Endothelial cell of umbilical vein (primary cell): ENCODE measurements around the gene DUSP16. TPM values are rescaled to one million over a fixed set of nuclear protein-coding genes. Genes with fewer than 3 reads are reported as not detected.

Source experiments
- BruUV-seq: library from RNA; stranded (reverse); fragments of 400-500 nt; replicated peaks from 2 replicates; lab custom pipeline; 2021; lab: Mats Ljungman, UMichigan
- CTCF ChIA-PET: fragments of 300-600, 350-600 bp; sonication (Branson Sonifier 250); formaldehyde crosslinking; loops from one replicate; lab custom pipeline; 2021; ENCODE audit warnings: antibody characterized with exemption, inconsistent platforms; lab: Charles Lee
- POLR2A ChIA-PET: fragments of 300-600, 350-600 bp; sonication (Branson Sonifier 250); formaldehyde crosslinking; loops from one replicate; lab custom pipeline; 2021; ENCODE audit warnings: antibody characterized with exemption, inconsistent platforms; lab: Charles Lee
- DNase-seq: peaks from one replicate; pipeline ENCODE4 v3.0.0-alpha.2; 2011; ENCODE audit warnings: low read depth, low spot score
- FAIRE-seq: peaks from 2 replicates; lab custom pipeline; 2011; peaks lifted over from hg19 to GRCh38; lab: Jason Lieb, UNC
- H2AFZ ChIP-seq: 2 replicates; pipeline ENCODE4 v1.6.0; 2012; ENCODE audit warnings: low read depth, low read length, control low read depth, inconsistent platforms
- H3K27ac ChIP-seq: 2 replicates; pipeline ENCODE4 v1.5.1; 2011; ENCODE audit warnings: low read depth, mild to moderate bottlenecking, control low read depth, low read length, moderate library complexity; ENCODE audit not compliant: insufficient read depth
- H3K27me3 ChIP-seq, 2 experiments: 2 replicates each; pipeline versions ENCODE4 v1.6.0 to v1.6.1; 2011; ENCODE audit warnings: low read length in 2 of 2, mixed read lengths in 1 of 2; ENCODE audit not compliant: control insufficient read depth in 2 of 2, insufficient read depth in 2 of 2
- H3K36me3 ChIP-seq, 2 experiments: 2 replicates in 1 of 2; 3 replicates in 1 of 2; pipeline ENCODE4 v1.5.1; 2011; ENCODE audit warnings: low read length in 2 of 2, mild to moderate bottlenecking in 1 of 2, moderate library complexity in 1 of 2; ENCODE audit not compliant: control insufficient read depth in 2 of 2, insufficient read depth in 2 of 2; ENCODE audit errors: extremely low read depth in 1 of 2
- H3K4me1 ChIP-seq: 3 replicates; pipeline ENCODE4 v1.5.1; 2011; ENCODE audit warnings: mild to moderate bottlenecking, low read length; ENCODE audit not compliant: control insufficient read depth, insufficient read depth; ENCODE audit errors: extremely low read depth
- H3K4me2 ChIP-seq: 2 replicates; pipeline ENCODE4 v1.6.1; 2011; ENCODE audit warnings: low read length, control low read depth, mixed read lengths; ENCODE audit not compliant: insufficient read depth
- H3K4me3 ChIP-seq, 3 experiments: fragments of 200-600 bp in 1 of 3; sonication (generic), shearing (Covaris generic) in 1 of 3; replicated peaks in 1 of 3; 2 replicates each; pipeline ENCODE4 v1.5.1; 2011 to 2016; ENCODE audit warnings: control low read depth in 3 of 3, low read length in 3 of 3, mild to moderate bottlenecking in 2 of 3, inconsistent platforms in 1 of 3, low read depth in 1 of 3, moderate library complexity in 1 of 3; ENCODE audit not compliant: insufficient read depth in 1 of 3
- H3K79me2 ChIP-seq: 2 replicates; pipeline ENCODE4 v1.6.0; 2012; ENCODE audit warnings: low read length, inconsistent platforms; ENCODE audit not compliant: control insufficient read depth, insufficient read depth
- H3K9ac ChIP-seq: replicated peaks from 2 replicates; pipeline ENCODE3; 2011; ENCODE audit warnings: low read length, control low read depth; ENCODE audit not compliant: insufficient read depth; ENCODE audit errors: extremely low read depth
- H3K9me1 ChIP-seq: replicated peaks from 3 replicates; pipeline ENCODE4 v1.6.0; 2011; ENCODE audit warnings: mild to moderate bottlenecking, low read length; ENCODE audit not compliant: control insufficient read depth, insufficient read depth; ENCODE audit errors: extremely low read depth
- H3K9me3 ChIP-seq: replicated peaks from 2 replicates; pipeline ENCODE4 v1.5.1; 2012; ENCODE audit warnings: low read length, inconsistent platforms; ENCODE audit not compliant: control insufficient read depth, insufficient read depth
- H4K20me1 ChIP-seq: replicated peaks from 2 replicates; pipeline ENCODE3; 2011; ENCODE audit warnings: mild to moderate bottlenecking, low read length; ENCODE audit not compliant: control insufficient read depth, insufficient read depth; ENCODE audit errors: extremely low read depth
- CTCF ChIP-seq, 2 donors: IDR thresholded peaks; 1 replicate in 1 of 2; 2 replicates in 1 of 2; pipeline ENCODE4 v1.5.1; 2011; ENCODE audit warnings: low read length in 2 of 2, mild to moderate bottlenecking in 2 of 2, moderate library complexity in 2 of 2, control low read depth in 1 of 2, inconsistent platforms in 1 of 2, low read depth in 1 of 2; ENCODE audit not compliant: insufficient read depth in 1 of 2; ENCODE audit errors: extremely low read depth in 1 of 2
- EZH2 ChIP-seq: IDR thresholded peaks from 2 replicates; pipeline ENCODE4 v1.6.1; 2012; ENCODE audit warnings: borderline replicate concordance, low read depth, mild to moderate bottlenecking, moderate library complexity, low read length, inconsistent platforms; ENCODE audit not compliant: severe bottlenecking
- GATA2 ChIP-seq: IDR thresholded peaks from 2 replicates; pipeline ENCODE4 v1.7.0; 2011; ENCODE audit warnings: low read depth, mild to moderate bottlenecking, moderate library complexity, mixed read lengths, low read length; ENCODE audit not compliant: insufficient read length, insufficient read depth
- MAX ChIP-seq: IDR thresholded peaks from 2 replicates; pipeline ENCODE4 v1.6.1; 2011; ENCODE audit not compliant: insufficient read depth, insufficient read length
- dilution Hi-C: fragments of 300-500 bp; cut with MboI; formaldehyde crosslinking; loops from one replicate; pipeline ENCODE4 v1.15.0; 2019; ENCODE audit warnings: low sequenced_read_pairs; ENCODE audit not compliant: extremely low pct_ligation_motif_present
- intact Hi-C: fragments of 100-400 bp; cut with micrococcal nuclease; formaldehyde crosslinking; loops from one replicate; pipeline ENCODE4 v1.10.0; 2022
- polyA plus RNA-seq, 4 experiments: library from polyadenylated mRNA; depleted of rRNA in 3 of 4; stranded (reverse) in 3 of 4; unstranded in 1 of 4; fragments of >200 nt; gene quantifications; 2 replicates each; pipeline versions ENCODE4 v1.2.1 to v1.2.3, GENCODE V29; 2011 to 2012; ENCODE audit warnings: missing spikeins in 1 of 4
- total RNA-seq: library from RNA; stranded (reverse); gene quantifications from 2 replicates; pipeline ENCODE4 v1.2.3, GENCODE V29; 2021

The DUSP16 gene
- total and polyA plus RNA-seq, 2 donors (not counting 3 experiments of a cell fraction or from before 2014, with no cell fraction given) = 7.4 to 19.5 TPM

- BruUV-seq = no TSS peak
- dilution Hi-C loops (no loop called here), intact Hi-C loops (loop anchor here (1.0 to 5.0 kb wide), 7 partner anchors 49 to 480 kb away; partner anchors contain the start of genes CDKN1B and CREBL2)
- Histone ChIP-seq H4K20me1 (no peaks in the 10 kb centered on the region), H3K4me3 (peak overlapping the region; percentile 39 to 95 (median 89)), H3K9me3 (no peaks in the 10 kb centered on the region), H3K36me3 (no peaks in the 10 kb centered on the region), H3K9me1 (no peaks in the 10 kb centered on the region), H3K4me2 (peak overlapping the region; percentile 10), H3K4me1 (peaks cover 21% of the 10 kb centered on the region), H3K9ac (peak overlapping the region; percentile 86), H3K27me3 (peaks cover 0 to 2% of the 10 kb centered on the region in 2 experiments), H3K79me2 (peaks cover 20% of the 10 kb centered on the region), H2AFZ (peak overlapping the region; percentile 75), H3K27ac (peak overlapping the region; percentile 77)
- FAIRE-seq (no peak), DNase-seq (peak; percentile 29)
- POLR2A ChIA-PET = no interaction called here
- TF ChIP-seq EZH2 (no peak), MAX (no peak)
- CTCF ChIA-PET = interaction anchor here (0.6 to 2.7 kb wide), 4 partner anchors 9 to 185 kb away, joined by 3 to 71 read pairs (median 4); no protein-coding TSS in a partner anchor
These were observed 613 bp downstream of the DUSP16 start for GRCh38 chr12:12562016-12562483.

- intact Hi-C loops = loop anchor here (1.0 to 5.0 kb wide), 7 partner anchors 50 to 479 kb away; partner anchors contain the start of genes CDKN1B and CREBL2
- POLR2A ChIA-PET = no interaction called here
- no peak for FAIRE-seq
These were observed 1.2 kb downstream of the DUSP16 start for GRCh38 chr12:12561371-12562015.

More at GRCh38 chr12:12561371-12562015, 1.2 kb downstream of the DUSP16 start:
- peaks cover 21% of the 10 kb centered on the region for H3K4me1 ChIP-seq
- peak overlapping the region; percentile 86 for H3K9ac ChIP-seq
- peak overlapping the region; percentile 100 for H3K4me2 ChIP-seq
- no peaks in the 10 kb centered on the region for H3K9me1 ChIP-seq
- no peaks in the 10 kb centered on the region for H3K27me3 ChIP-seq
- no peaks in the 10 kb centered on the region for H3K9me3 ChIP-seq
- BruUV-seq = TSS peak; percentile 84
- TF ChIP-seq CTCF (IDR thresholded peaks at IDR 0.05; ENCODE audit: extremely low read depth in 1 of 2, insufficient read depth in 1 of 2, low read depth in 1 of 2, low read length in 2 of 2) (peak in 1 of 2 donors; percentile 1), GATA2 (no peak)
- peak overlapping the region; percentile 18 for H2AFZ ChIP-seq
- H4K20me1 ChIP-seq = no peaks in the 10 kb centered on the region
- peak overlapping the region; percentile 39 to 95 (median 89) for H3K4me3 ChIP-seq
- no peaks in the 10 kb centered on the region for H3K36me3 ChIP-seq
- dilution Hi-C loops = no loop called here
- H3K27ac ChIP-seq = peak overlapping the region; percentile 77
- CTCF ChIA-PET = interaction anchor here (1.1 to 1.3 kb wide), 3 partner anchors 14 to 185 kb away, joined by 3 to 9 read pairs (median 5); no protein-coding TSS in a partner anchor
- no peak for DNase-seq
- peaks cover 20% of the 10 kb centered on the region for H3K79me2 ChIP-seq
